GM18858 (cell line): ENCODE measurements around the gene PFDN2.
"Not testable (repeated sequence)": the region's sequence is repeated elsewhere in the genome, so short reads cannot be mapped to it uniquely, and the experiment has no call there.

Experiments
- ATAC-seq: cut with Tn5 transposase; IDR thresholded peaks from one replicate; pipeline ENCODE4 v1.9.1; 2021; ENCODE audit not compliant: unreplicated experiment

PFDN2 gene

GRCh38 chr1:161082996-161083747 is 34.7 kb downstream of the PFDN2 start:
- ATAC-seq = no peak

GRCh38 chr1:161082483-161082882 is 35.4 kb downstream of the PFDN2 start:
- no peak for ATAC-seq

- ATAC-seq = no peak
Measured at GRCh38 chr1:161081519-161081918, 36.3 kb downstream of the PFDN2 start.

- no peak for ATAC-seq
Measured at GRCh38 chr1:161080441-161081405, 37.1 kb downstream of the PFDN2 start.

GRCh38 chr1:161079436-161080110 is 38.3 kb downstream of the PFDN2 start:
- ATAC-seq = no peak

GRCh38 chr1:161077426-161077825 is 40.4 kb downstream of the PFDN2 start:
- ATAC-seq = no peak

GRCh38 chr1:161076410-161076809 is 41.4 kb downstream of the PFDN2 start:
- ATAC-seq = no peak

GRCh38 chr1:161074676-161075368 is 43.0 kb downstream of the PFDN2 start:
- no peak for ATAC-seq

GRCh38 chr1:161073474-161074121 is 44.2 kb downstream of the PFDN2 start:
- ATAC-seq = no peak

GRCh38 chr1:161072751-161073449 is 44.9 kb downstream of the PFDN2 start:
- no peak for ATAC-seq

- ATAC-seq = no peak
Measured at GRCh38 chr1:161071886-161072371, 45.9 kb downstream of the PFDN2 start.

- ATAC-seq = no peak
Measured at GRCh38 chr1:161070761-161071160, 47.1 kb downstream of the PFDN2 start.

- peak; percentile 71 for ATAC-seq
Measured at GRCh38 chr1:161069731-161070270, 48.0 kb downstream of the PFDN2 start, which contains the start of gene ARHGAP30. Gene ARHGAP30, minus strand, starts transcription at chr1:161069891. Its CDS starts 267 bp downstream, at chr1:161069624.

- ATAC-seq = no peak
Measured at GRCh38 chr1:161069241-161069640, 48.6 kb downstream of the PFDN2 start.

GRCh38 chr1:161068306-161069234 is 49.3 kb downstream of the PFDN2 start:
- ATAC-seq = peak; percentile 42

GRCh38 chr1:161066694-161067093 is 51.1 kb downstream of the PFDN2 start:
- no peak for ATAC-seq

GRCh38 chr1:161065681-161066080 is 52.2 kb downstream of the PFDN2 start:
- ATAC-seq = not testable (repeated sequence)

- not testable (repeated sequence) for ATAC-seq
Measured at GRCh38 chr1:161063936-161064335, 53.9 kb downstream of the PFDN2 start.
